ENCODE data around the gene DOP1A.

DOP1A gene

GRCh38 chr6:83192456-83192855 is 125.0 kb downstream of the DOP1A start:
- Histone ChIP-seq H3K4me3 (ENCODE audit: low read length) (peak overlapping the region; percentile 91), H3K36me3 (ENCODE audit: insufficient read depth, low read depth, low read length) (peaks cover 51% of the 10 kb centered on the region), H3K4me1 (ENCODE audit: insufficient read depth, low read length) (no peaks in the 10 kb centered on the region; the same call in none of the 2 replicates), H3K27ac (ENCODE audit: low read length) (no peak overlapping the region), H3K9me3 (ENCODE audit: insufficient read depth, low read depth, low read length) (no peaks in the 10 kb centered on the region), H3K27me3 (ENCODE audit: insufficient read depth, low read length) (no peaks in the 10 kb centered on the region), H3K9ac (ENCODE audit: low read depth, low read length) (peak overlapping the region; percentile 84)

GRCh38 chr6:83192871-83193746 is 125.6 kb downstream of the DOP1A start, which contains the start of the genes PGM3 and RWDD2A:
Gene PGM3 (minus strand): TSS chr6:83193265. CDS start chr6:83191012, 2,253 bp downstream.
Gene RWDD2A (plus strand): TSS chr6:83193357. CDS start chr6:83194452, 1,095 bp downstream.
- Histone ChIP-seq H3K36me3 (ENCODE audit: insufficient read depth, low read depth, low read length) (peaks cover 50% of the 10 kb centered on the region), H3K4me3 (ENCODE audit: low read length) (peak within 1 kb of the TSS; percentile 91), H3K9ac (ENCODE audit: low read depth, low read length) (peak within 1 kb of the TSS; percentile 84), H3K27ac (ENCODE audit: low read length) (no peak within 1 kb of the TSS), H3K4me1 (ENCODE audit: insufficient read depth, low read length) (no peaks in the 10 kb centered on the region; the same call in none of the 2 replicates), H3K27me3 (ENCODE audit: insufficient read depth, low read length) (no peaks in the 10 kb centered on the region), H3K9me3 (ENCODE audit: insufficient read depth, low read depth, low read length) (no peaks in the 10 kb centered on the region)

GRCh38 chr6:83193747-83194566 is 126.5 kb downstream of the DOP1A start:
- no peaks in the 10 kb centered on the region for H3K27me3 ChIP-seq (ENCODE audit: insufficient read depth, low read length)
- H3K9me3 ChIP-seq (ENCODE audit: insufficient read depth, low read depth, low read length) = no peaks in the 10 kb centered on the region
- H3K4me1 ChIP-seq (ENCODE audit: insufficient read depth, low read length) = no peaks in the 10 kb centered on the region; the same call in none of the 2 replicates
- H3K27ac ChIP-seq (ENCODE audit: low read length) = no peak overlapping the region
- peak overlapping the region; percentile 91 for H3K4me3 ChIP-seq (ENCODE audit: low read length)
- peak overlapping the region; percentile 79; the same call in 1 of the 2 replicates for H3K9ac ChIP-seq (ENCODE audit: low read depth, low read length)
- H3K36me3 ChIP-seq (ENCODE audit: insufficient read depth, low read depth, low read length) = peaks cover 43% of the 10 kb centered on the region

GRCh38 chr6:83198486-83199172 is 131.2 kb downstream of the DOP1A start:
- H3K36me3 ChIP-seq (ENCODE audit: insufficient read depth, low read depth, low read length) = peaks cover 24% of the 10 kb centered on the region
- no peaks in the 10 kb centered on the region for H3K9me3 ChIP-seq (ENCODE audit: insufficient read depth, low read depth, low read length)
- no peaks in the 10 kb centered on the region for H3K27me3 ChIP-seq (ENCODE audit: insufficient read depth, low read length)
- no peak overlapping the region for H3K4me3 ChIP-seq (ENCODE audit: low read length)
- no peak overlapping the region for H3K27ac ChIP-seq (ENCODE audit: low read length)
- no peak overlapping the region for H3K9ac ChIP-seq (ENCODE audit: low read depth, low read length)
- no peaks in the 10 kb centered on the region; the same call in none of the 2 replicates for H3K4me1 ChIP-seq (ENCODE audit: insufficient read depth, low read length)

GRCh38 chr6:83199173-83199862 is 131.8 kb downstream of the DOP1A start:
- peaks cover 24% of the 10 kb centered on the region for H3K36me3 ChIP-seq (ENCODE audit: insufficient read depth, low read depth, low read length)
- H3K9ac ChIP-seq (ENCODE audit: low read depth, low read length) = no peak overlapping the region
- no peak overlapping the region for H3K4me3 ChIP-seq (ENCODE audit: low read length)
- H3K9me3 ChIP-seq (ENCODE audit: insufficient read depth, low read depth, low read length) = no peaks in the 10 kb centered on the region
- no peaks in the 10 kb centered on the region; the same call in none of the 2 replicates for H3K4me1 ChIP-seq (ENCODE audit: insufficient read depth, low read length)
- no peaks in the 10 kb centered on the region for H3K27me3 ChIP-seq (ENCODE audit: insufficient read depth, low read length)
- no peak overlapping the region for H3K27ac ChIP-seq (ENCODE audit: low read length)

- Histone ChIP-seq H3K4me1 (ENCODE audit: insufficient read depth, low read length) (no peaks in the 10 kb centered on the region; the same call in none of the 2 replicates), H3K9ac (ENCODE audit: low read depth, low read length) (no peak overlapping the region), H3K4me3 (ENCODE audit: low read length) (no peak overlapping the region), H3K27ac (ENCODE audit: low read length) (no peak overlapping the region), H3K36me3 (ENCODE audit: insufficient read depth, low read depth, low read length) (peaks cover 24% of the 10 kb centered on the region), H3K9me3 (ENCODE audit: insufficient read depth, low read depth, low read length) (no peaks in the 10 kb centered on the region), H3K27me3 (ENCODE audit: insufficient read depth, low read length) (no peaks in the 10 kb centered on the region)
Measured at GRCh38 chr6:83199863-83200225, 132.4 kb downstream of the DOP1A start.

- Histone ChIP-seq H3K9me3 (ENCODE audit: insufficient read depth, low read depth, low read length) (no peaks in the 10 kb centered on the region), H3K4me3 (ENCODE audit: low read length) (no peak overlapping the region), H3K4me1 (ENCODE audit: insufficient read depth, low read length) (no peaks in the 10 kb centered on the region; the same call in 1 of the 2 replicates), H3K27ac (ENCODE audit: low read length) (no peak overlapping the region), H3K27me3 (ENCODE audit: insufficient read depth, low read length) (no peaks in the 10 kb centered on the region), H3K36me3 (ENCODE audit: insufficient read depth, low read depth, low read length) (0 out of 2 replicates have a peak, but pooled peaks cover 10% of the 10 kb centered on the region), H3K9ac (ENCODE audit: low read depth, low read length) (no peak overlapping the region)
Measured at GRCh38 chr6:83202031-83202430, 134.6 kb downstream of the DOP1A start.

GRCh38 chr6:83215131-83216047 is 147.9 kb downstream of the DOP1A start:
- Histone ChIP-seq H3K27me3 (ENCODE audit: insufficient read depth, low read length) (no peaks in the 10 kb centered on the region), H3K36me3 (ENCODE audit: insufficient read depth, low read depth, low read length) (no peaks in the 10 kb centered on the region), H3K9me3 (ENCODE audit: insufficient read depth, low read depth, low read length) (no peaks in the 10 kb centered on the region), H3K27ac (ENCODE audit: low read length) (no peak overlapping the region), H3K9ac (ENCODE audit: low read depth, low read length) (no peak overlapping the region), H3K4me3 (ENCODE audit: low read length) (no peak overlapping the region), H3K4me1 (ENCODE audit: insufficient read depth, low read length) (no peaks in the 10 kb centered on the region)

- no peak overlapping the region for H3K9ac ChIP-seq (ENCODE audit: low read depth, low read length)
- H3K27ac ChIP-seq (ENCODE audit: low read length) = no peak overlapping the region
- H3K36me3 ChIP-seq (ENCODE audit: insufficient read depth, low read depth, low read length) = no peaks in the 10 kb centered on the region
- no peaks in the 10 kb centered on the region for H3K27me3 ChIP-seq (ENCODE audit: insufficient read depth, low read length)
- no peaks in the 10 kb centered on the region for H3K4me1 ChIP-seq (ENCODE audit: insufficient read depth, low read length)
- H3K9me3 ChIP-seq (ENCODE audit: insufficient read depth, low read depth, low read length) = no peaks in the 10 kb centered on the region
- no peak overlapping the region for H3K4me3 ChIP-seq (ENCODE audit: low read length)
Measured at GRCh38 chr6:83216806-83217205, 149.3 kb downstream of the DOP1A start.

All from iPS-20b (cell line).